ENCODE measurements around the gene F2RL3.

The F2RL3 gene

DNA sequence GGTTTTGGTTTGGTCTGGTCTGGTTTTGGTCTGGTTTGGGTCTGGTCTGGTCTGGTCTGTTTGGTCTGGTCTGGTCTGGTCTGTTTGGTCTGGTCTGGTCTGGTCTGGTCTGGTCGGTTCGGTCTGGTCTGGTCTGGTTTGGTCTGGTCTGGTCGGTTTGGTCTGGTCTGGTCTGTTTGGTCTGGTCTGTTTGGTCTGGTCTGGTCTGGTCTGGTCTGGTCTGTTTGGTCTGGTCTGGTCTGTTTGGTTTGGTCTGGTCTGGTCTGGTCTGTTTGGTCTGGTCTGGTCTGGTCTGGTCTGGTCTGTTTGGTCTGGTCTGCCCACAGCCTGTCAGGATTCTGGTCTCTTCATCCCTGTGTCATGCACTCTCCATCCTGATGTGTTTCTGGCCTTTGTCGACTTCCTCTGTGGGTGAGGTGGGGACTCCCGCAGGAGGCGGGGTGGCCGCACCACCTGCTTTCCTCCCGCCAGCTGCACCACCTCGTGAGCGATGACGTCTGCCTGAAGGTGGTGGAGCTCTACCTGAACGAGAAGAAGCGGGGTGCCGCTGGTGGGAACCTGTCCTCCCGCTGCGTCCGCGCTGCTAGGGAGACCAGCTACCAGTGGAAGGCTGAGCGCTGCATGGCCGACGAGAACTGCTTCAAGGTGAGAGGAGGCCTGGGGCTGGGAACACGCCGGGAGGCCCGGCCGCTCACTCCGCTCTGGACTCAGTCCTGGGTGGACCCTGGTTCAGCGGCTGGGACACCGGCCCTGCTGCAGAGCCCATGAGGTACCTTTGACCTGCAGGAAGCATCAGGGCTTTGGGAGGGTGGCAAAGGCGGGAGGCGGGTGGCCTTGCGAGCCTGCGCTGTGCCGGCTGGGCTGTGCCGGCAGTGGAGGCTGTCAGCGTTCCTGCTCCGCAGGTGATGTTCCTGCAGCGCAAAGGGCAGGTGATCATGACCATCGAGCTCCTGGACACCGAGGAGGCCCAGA lies 12.9 kb upstream of the F2RL3 start:
- DNase-seq: no peak

DNA sequence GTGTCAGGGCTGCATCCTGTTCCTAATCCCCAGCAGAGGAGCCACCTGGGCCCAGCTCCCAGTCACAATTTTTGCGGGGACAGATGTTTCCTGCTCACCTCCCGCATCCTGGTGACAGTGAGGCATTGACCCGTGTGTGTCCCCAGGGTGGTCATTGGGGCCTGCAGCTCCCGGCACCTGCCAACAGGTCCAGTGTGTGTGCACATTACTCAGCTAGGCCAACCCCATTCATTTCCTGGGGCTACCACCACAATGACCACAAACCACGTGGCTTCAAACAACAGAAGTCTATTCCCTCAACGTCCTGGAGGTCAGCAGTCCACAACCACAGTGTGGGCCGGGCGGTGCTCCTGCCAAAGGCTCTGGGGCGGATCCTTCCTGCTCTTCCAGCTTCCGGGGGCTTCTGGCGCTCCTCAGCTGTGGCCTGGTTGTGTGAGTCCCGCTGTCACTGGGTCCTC lies 11.9 kb upstream of the F2RL3 start:
- DNase-seq: no peak

DNA sequence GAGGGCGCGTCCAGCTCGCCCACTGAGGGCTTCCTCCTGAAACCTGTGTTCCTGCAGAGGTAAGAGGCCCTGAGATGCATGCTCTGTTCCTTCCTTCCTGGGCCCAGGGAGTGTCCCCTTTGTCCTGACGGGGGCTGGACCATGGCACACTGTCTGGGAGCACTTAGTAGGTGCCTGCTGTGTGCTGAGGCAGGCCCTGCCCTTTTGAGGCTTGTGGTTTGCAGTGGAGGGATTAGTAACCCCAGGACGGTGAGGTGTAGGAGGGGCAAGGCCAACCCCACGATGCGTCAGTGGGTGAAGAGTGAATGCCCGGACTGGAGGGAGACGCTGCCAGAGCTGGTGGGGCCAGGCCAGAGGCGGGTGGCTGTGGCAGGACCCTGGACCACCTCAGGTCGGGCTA lies 11.2 kb upstream of the F2RL3 start:
- no peak for DNase-seq

DNA sequence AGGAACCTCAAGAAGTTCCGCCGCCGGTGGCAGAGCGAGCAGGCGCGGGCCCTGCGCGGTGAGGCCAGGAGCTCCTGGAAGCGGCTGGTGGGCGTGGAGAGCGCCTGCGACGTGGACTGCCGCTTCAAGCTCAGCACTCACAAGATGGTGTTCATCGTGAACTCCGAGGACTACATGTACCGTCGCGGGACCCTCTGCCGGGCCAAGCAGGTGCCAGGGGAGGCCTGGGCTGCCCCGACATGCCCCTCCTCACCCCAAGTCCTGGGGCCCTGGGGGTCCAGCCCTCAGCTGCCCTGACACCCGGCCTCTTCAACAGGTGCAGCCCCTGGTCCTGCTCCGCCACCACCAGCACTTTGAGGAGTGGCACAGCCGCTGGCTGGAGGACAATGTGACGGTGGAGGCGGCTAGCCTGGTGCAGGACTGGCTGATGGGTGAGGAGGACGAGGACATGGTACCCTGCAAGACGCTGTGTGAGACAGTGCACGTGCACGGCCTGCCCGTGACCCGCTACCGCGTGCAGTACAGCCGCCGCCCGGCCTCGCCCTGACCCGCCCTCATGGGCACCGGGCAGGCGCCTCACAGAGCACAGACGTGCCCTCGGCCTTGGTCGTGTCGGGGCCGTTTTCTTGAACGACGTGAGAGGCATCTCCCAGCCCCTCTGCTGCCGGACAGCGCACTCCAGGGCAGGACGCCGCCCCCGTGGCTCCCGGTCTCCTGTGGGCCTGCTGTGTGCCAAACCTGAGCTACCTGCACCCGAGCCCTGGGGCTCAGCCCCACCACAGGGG lies 10.4 kb upstream of the F2RL3 start:
- DNase-seq: no peak

DNA sequence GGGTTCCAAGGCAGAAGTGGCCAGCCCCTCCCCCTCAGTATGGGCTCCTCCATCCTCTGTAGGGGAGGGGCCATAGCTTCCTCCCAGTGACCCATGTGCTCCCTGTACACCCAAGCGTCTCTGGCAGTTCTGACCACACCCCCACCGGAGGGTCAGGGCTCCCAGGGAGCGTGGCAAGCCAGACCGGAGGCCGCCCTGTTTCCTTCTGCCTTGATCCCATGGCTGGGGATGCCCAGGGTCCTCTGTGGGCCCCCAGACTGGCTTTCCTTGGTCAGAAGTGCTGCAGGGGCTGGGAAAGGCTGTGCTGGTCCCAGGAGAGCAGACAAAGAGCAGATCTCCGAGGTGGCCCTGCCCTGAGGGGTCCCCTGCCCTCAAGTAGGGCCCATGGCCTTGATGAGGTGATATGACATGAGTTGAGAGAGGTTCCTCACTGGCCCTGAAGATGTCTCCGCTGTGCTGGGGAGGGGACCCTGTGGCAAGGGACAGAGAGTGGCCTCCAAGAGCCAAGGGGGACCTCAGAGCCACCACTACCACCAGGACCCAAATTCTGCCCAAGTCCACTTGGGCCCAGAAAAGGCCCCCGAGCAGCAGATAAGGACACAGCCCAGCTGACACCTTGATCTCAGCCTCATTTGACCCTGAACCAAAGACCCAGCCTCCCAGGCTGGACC lies 7.8 kb upstream of the F2RL3 start:
- no peak for DNase-seq

DNA sequence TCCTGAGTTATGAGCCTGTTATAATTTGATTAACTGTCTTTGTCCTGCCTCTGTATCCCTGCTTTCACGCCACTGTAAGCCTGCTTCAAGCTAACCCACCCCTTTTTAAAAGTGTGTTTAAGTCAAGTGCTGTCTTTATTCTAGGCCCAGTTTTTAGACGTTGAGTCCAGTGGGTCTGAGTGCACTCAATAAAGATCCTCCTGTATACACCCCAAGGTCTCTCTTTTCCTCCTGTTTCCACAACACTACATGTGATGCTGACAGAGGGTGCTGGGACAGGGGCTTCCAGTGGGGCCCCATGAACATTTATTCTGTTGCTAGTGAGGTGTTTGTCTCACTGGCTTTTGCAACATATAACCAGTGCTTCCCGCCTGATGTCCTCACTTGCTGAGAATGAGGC lies 6.7 kb upstream of the F2RL3 start:
- DNase-seq: no peak

DNA sequence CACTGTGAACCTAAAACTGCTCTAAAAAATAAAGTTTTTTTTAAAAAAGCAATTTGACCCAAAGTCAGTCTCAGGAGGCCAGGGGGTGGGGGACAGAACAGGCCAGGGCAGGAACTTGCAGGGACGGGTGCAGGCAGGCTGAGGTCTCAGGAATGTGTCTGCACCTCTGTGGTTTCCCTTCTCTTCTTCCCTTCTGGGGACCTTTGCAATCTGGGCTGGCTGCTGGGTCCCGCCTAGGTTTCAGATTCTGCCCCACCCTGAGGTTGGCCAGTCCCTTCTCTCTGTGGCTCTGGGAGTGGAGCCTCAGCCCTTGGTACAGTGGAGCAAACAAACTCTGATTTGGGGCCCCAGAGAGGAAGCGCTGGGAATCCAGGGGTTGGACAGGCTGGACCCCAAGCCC lies 5.3 kb upstream of the F2RL3 start:
- no peak for DNase-seq

DNA sequence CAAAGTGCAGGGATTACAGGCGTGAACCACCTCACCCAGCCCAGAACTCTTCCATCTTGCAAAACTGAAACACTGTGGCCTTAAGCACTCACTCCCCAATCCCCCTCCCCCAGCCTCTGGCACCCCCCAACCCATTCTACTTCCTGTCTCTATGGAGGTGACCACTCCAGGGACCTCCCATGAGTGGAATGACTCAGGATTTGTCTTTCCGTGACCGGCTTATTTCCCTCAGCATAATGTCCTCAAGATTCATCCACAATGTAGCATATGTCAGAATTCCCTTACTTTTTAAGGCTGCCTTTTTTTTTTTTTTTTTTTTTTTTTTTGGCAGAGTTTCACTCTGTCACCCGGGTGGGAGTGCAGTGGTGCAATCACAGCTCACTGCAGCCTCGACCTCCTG lies 3.6 kb upstream of the F2RL3 start:
- no peak for DNase-seq

DNA sequence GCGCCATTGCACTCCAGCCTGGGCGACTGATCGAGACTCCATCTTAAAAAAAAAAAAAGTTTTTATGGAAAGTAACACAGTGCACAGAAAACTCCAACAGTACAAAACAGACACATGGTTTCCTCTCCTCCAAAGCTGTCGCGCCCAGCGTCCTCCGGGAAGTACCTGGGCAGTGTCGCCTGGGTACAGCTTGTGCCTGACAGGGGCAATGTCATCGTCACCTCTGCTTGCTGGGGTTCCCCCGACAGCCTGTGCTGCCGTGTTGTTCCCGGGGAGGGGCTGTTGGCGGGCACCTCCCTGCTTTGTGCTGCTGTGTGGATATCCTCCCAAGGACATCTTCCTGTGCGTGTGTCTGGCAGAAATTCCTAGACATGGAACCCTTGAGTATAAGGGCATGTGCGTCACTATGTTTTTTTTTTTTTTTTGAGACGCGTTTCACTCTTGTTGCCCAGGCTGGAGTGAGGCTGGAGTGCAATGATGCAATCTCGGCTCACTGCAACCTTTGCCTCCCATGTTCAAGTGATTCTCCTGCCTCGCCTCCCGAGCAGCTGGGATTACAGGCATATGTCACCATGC lies 2.4 kb upstream of the F2RL3 start:
- DNase-seq: no peak

DNA sequence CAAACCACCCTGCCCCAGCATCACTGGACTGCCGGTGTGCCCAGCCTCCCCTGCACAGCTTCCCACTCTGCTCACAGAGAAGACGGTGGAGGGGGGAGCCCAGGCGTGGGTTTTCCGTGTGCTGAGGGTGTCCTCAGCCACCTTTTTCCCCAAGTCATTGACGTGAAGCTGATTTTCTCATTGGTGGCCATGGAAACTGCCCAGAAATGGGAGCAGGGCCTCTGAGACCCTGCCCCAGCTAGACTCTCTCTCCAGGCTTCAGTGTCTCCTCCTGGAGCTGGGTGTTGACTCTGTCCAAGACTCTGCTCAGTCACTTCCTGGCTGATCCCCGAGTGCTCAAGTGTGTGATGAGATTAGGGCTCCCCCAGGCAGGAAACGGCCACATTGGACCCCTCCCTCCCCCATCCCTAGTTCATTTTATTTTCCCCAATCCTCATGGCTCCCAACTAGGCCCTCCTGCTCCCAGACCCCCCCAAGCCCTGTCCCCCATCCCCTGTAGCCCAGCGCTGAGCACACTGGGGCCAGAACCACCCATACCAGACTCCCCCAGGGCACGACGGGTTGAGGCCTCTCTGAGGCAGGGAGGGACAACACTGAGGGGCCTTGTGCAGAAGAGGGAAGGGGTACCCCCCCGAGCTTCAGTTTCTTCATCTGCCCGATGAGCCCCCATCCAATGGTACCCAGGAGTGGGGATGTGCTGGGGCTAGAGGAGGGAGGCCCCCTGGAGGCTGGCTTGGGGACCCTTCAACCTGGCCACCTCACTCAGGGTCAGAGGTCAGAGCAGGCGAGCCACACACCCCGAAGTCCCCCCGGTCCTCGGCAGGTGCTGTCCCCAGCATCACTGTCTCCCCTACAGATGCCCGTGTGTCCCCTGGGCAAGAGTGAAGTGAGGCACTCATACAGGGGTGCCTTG lies 1.2 kb upstream of the F2RL3 start:
- DNase-seq: no peak

DNA sequence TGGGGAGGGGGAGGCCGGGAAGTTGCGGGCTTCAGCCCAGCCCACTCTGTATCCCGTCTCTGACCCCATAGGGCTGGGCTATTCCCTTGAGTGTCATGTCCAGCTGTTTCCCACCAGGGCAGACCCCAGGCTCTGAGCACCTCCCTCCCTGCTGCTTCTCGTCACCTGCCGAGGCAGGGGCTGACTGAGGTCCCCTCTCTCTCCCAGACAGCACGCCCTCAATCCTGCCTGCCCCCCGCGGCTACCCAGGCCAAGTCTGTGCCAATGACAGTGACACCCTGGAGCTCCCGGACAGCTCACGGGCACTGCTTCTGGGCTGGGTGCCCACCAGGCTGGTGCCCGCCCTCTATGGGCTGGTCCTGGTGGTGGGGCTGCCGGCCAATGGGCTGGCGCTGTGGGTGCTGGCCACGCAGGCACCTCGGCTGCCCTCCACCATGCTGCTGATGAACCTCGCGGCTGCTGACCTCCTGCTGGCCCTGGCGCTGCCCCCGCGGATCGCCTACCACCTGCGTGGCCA lies 625 bp downstream of the F2RL3 start:
- DNase-seq: no peak

DNA sequence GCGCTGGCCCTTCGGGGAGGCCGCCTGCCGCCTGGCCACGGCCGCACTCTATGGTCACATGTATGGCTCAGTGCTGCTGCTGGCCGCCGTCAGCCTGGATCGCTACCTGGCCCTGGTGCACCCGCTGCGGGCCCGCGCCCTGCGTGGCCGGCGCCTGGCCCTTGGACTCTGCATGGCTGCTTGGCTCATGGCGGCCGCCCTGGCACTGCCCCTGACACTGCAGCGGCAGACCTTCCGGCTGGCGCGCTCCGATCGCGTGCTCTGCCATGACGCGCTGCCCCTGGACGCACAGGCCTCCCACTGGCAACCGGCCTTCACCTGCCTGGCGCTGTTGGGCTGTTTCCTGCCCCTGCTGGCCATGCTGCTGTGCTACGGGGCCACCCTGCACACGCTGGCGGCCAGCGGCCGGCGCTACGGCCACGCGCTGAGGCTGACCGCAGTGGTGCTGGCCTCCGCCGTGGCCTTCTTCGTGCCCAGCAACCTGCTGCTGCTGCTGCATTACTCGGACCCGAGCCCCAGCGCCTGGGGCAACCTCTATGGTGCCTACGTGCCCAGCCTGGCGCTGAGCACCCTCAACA lies 1.2 kb downstream of the F2RL3 start:
- DNase-seq: no peak

DNA sequence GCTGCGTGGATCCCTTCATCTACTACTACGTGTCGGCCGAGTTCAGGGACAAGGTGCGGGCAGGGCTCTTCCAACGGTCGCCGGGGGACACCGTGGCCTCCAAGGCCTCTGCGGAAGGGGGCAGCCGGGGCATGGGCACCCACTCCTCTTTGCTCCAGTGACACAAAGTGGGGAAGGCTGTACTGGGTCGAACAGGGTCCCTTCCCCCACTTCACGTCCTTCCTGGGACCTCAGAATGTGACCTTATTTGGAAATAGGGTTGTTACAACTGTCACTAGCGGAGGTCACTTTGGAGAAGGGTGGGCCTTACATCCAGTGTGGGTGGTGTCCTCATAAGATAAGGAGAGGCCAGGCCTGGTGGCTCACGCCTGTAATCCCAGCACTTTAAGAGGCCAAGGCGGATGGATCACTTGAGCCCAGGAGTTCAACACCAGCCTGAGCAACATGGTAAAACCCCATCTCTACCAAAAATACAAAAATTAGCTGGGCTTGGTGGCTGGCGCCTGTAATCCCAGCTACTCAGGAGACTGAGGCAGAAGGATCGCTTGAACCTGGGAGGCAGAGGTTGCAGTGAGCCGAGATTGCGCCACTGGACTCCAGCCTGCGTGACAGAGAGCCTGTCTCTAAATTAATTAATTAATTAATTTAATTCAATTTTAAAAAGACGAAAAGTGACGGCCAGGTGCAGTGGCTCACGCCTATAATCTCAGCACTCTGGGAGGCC lies 1.8 kb downstream of the F2RL3 start:
- no peak for DNase-seq

DNA sequence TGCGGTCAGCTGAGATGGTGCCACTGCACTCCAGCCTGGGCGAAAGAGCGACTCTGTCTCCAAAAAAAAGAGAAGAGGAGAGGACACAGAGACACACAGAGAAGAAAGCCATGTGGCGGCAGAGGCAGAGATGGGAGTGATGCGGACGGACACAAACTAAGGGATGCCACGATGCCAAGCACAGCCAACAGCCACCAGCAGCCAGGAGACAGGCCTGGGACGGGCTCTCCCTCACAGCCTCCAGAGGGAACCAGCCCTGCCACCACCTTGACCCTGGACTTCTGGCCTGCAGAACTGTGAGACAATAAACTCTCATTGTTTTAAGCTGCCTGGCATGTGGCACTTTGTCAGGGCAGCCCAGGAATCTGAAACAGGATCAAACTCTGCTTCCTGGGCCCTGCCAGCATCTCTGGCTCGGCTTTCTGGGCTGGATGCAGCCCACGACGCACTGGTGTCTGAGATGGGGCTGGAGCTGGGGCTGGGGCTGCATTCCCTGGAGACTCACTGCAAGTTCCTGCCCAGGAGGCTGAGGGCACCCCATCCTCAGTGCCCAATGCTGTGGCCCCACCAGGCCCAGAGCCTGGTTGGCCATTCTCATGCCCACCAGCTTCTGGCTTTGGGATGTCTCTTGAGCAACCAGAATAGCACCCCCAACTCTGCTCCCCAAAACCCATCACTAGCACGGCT lies 3.0 kb downstream of the F2RL3 start:
- DNase-seq: no peak

DNA sequence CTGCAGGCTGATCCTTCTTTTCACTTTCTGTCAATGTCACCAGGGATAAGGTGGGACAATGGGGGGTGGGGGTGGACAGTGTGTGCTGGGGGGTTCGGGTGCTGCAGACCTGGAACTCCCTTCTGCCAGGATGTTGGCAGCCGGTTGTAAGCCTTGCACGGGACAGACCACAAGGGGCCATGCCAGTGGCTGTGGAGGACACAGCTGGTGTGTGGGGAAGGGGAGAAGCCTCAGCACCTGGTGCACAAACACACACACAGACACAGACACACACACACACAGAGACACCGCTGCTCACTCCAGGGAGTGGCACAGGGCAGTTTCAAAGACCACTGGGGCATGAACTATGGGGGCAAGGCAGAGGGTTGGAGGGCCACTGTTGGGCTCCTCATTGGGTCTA lies 3.6 kb downstream of the F2RL3 start:
- no peak for DNase-seq

DNA sequence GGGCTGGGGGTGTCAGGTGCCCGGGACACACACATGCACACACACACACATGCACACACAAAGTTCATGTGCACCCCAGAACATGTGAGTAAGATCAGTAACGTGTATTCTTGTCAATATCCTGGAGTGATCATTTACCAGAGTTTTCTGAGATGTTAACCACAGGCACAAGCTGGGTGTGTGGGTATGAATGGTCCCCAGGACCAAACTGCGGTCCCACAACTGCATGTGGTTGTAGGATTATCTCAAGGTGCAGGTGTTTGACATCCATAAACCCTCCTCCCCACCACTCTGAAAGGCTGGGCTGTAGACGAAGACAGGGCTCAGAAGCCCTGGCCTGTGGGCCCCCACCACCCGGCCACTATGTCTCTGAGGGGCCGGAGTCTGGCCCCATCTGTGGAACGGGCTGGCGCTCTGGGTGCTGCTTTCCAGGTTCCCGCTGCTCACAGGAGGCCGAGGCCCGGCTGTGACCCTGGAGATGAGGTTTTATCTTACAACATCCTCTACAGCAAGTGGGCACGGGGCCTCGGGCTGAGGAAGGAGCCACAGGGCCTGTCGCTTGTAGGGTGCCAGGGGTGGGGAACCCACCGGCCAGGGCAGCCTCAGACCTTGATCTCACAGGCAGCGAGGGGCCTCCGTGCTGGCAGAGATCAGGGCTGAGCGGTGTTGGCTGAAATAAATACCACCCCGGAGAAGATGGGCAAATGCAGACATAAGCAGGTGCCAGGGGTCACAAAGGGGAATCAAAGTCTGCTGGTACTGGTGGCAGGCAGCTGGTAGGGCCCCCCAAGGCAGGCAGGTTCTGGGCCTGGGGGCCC lies 4.3 kb downstream of the F2RL3 start:
- DNase-seq: no peak

DNA sequence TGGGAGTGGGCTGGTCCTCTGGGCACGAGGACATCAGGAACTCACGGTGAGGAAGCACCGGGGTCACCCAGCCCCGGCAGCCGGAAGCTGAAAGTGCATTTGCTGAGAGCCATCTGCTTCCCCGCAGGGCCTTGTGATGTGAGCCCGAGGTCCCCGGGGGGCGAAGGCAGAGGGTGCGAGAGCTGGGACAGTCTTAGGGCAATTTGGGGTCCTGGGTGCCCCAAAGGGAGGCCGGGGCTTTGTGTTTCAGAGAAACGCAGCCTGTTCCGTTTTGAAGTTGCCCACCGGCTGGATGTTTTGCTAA lies 4.8 kb downstream of the F2RL3 start:
- no peak for DNase-seq

DNA sequence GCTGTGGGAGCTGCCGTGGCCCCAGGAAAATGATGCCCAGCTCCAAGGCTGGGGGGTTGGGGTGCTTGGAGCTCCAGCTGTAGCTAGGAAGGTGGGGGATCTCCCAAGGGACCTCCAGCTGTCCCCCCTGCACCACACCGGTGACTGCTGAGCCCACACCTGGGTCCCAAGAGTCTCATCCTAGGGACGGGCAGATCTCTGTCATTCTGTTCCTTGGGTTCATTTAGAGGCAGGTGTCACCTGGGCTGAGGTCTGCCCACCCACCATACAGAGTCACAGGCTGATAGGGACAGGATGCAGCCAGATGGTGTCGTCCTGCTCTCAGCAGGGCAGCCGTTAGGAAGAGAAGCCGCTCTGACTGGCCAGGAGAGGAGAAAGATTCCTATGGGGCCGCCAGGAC lies 5.3 kb downstream of the F2RL3 start:
- DNase-seq: no peak

DNA sequence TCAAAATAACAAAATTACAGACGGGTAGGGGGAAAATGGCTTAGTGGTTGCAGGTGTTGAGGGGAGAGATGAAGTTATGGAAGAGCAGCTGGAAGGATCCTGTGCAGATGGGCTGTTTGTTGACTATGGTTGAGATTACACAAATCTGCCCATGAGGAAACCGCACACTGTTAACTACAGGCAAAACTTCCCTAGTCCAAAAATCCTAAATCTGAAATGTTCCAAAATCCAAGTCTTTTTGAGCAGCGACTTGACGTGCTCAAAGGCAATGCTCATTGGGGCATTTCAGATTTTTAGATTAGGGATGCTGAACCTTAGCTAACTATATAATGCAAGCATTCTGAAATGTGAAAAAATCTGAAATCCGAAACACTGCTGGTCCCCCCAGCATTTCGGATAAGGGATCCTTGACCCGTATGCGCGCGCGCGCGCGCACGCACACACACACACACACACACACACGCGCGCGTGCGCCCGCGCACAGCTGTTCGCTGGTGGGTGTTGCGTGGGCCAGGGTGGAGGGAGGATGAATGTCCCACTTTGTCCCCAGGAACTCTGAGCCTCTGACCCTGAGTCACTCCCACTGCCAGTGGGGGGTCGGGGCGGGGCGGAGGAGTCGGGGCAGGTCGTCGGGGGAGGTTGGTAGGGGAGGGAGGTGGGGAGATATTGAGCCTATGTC lies 6.8 kb downstream of the F2RL3 start:
- DNase-seq: no peak

Measured in NCI-H748 treated with DMSO at 0.1 percent for 48 hours (cell line).